ENCODE measurements around the gene CTNND2.

DNA sequence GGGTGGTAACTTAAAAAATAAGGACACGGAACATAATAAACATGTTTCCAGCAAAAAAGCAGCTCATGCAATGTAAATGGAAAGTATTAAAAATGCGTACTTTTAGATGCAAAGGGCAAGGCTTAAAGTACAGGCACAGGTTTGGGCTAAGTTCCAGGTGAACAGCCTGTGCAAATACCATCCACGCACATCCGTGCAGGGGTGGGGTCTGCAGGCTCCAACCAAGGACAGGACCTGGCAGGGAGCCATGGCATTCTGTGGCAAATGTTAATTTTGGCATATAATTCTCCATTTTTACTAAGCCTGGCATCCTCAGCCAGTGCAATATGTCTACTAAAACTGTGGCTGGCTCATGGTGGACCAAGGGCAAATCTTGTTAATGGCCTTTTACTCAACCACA is 777.4 kb downstream of the CTNND2 start:
- TF ChIP-seq, protein P1, sequence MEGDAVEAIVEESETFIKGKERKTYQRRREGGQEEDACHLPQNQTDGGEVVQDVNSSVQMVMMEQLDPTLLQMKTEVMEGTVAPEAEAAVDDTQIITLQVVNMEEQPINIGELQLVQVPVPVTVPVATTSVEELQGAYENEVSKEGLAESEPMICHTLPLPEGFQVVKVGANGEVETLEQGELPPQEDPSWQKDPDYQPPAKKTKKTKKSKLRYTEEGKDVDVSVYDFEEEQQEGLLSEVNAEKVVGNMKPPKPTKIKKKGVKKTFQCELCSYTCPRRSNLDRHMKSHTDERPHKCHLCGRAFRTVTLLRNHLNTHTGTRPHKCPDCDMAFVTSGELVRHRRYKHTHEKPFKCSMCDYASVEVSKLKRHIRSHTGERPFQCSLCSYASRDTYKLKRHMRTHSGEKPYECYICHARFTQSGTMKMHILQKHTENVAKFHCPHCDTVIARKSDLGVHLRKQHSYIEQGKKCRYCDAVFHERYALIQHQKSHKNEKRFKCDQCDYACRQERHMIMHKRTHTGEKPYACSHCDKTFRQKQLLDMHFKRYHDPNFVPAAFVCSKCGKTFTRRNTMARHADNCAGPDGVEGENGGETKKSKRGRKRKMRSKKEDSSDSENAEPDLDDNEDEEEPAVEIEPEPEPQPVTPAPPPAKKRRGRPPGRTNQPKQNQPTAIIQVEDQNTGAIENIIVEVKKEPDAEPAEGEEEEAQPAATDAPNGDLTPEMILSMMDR (IDR thresholded peaks at IDR 0.05; ENCODE audit: low read length) = no peak
- TF ChIP-seq EZH2 (optimal IDR thresholded peaks at IDR 0.05; ENCODE audit: low read depth, low read length) = no peak
